Bone marrow (tissue), 2 donors: Measurements from ENCODE around the gene TIMM22.

Source experiments
- DNase-seq, 2 donors: peaks; one replicate each; lab custom pipeline; 2025; lab: John Stamatoyannopoulos, UW

Gene TIMM22

DNA sequence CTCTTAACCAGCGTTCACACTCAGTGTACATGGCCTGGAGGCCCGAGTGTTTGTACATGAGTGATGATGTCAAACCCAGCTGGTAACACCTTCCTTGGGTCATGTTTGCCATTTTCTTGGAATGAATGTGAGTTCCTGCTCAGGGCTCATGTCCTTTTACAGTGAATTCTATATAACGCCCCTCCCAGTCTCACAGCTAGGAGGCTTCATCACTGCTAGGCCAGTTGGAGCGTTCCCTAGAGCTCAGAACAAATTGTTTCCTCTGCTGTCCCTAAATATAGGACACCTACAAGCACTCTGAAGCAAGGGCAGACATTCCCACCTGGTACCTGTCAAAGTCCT is 5.5 kb downstream of the TIMM22 start:
- no peak for DNase-seq

DNA sequence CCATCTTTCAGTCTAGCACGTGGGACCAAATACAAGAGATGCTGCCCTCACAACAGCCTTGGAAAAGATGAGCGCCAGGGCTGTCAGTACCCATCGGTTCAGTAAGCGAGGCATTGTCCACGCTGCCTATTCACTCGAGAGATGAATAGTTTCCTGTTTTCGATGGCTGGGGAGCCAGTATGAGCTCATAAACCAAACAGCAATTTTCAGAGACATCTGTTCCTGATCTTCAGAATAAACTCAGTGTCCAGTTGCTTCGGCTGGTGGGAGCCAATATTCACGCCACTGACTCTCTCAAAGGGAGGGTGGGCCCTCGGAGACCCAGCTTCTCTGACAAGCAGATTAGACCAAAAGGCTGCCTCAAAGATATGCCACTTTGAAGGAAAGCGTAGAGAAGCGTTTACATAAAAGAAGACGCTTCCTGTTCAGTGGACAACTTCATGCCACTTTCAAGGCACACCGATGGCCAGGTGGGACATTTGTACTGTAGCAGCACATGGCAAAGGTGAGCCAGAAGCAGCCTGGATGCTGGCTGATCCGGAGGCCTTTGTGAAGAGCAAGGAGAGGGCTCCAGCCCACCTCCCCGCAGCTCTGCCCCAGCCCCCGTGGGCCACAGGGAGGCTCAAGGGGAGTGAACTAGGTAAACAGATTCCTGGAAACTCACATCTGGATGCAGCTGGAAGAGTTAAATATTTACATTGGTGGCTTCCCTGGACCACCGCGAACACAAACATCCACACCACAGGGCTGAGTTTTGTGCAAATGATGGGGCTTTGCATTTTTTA is 6.0 kb downstream of the TIMM22 start:
- DNase-seq: no peak

DNA sequence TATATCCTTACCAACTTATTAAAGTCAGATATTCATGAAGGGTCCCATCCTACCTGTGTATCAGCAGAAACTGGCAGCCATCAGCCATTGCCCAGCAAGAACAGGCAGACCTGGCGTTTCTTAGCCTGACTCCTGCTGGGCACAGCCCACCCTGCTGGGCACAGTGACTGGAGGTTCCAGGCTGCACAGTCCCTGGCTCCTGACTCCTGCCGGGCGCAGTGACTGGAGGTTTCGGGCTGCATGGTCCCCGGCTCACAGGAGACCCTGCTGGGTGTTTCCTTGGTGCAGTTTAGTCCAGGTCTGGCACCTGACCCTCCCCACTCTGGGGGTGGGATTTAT is 6.7 kb downstream of the TIMM22 start:
- no peak for DNase-seq

DNA sequence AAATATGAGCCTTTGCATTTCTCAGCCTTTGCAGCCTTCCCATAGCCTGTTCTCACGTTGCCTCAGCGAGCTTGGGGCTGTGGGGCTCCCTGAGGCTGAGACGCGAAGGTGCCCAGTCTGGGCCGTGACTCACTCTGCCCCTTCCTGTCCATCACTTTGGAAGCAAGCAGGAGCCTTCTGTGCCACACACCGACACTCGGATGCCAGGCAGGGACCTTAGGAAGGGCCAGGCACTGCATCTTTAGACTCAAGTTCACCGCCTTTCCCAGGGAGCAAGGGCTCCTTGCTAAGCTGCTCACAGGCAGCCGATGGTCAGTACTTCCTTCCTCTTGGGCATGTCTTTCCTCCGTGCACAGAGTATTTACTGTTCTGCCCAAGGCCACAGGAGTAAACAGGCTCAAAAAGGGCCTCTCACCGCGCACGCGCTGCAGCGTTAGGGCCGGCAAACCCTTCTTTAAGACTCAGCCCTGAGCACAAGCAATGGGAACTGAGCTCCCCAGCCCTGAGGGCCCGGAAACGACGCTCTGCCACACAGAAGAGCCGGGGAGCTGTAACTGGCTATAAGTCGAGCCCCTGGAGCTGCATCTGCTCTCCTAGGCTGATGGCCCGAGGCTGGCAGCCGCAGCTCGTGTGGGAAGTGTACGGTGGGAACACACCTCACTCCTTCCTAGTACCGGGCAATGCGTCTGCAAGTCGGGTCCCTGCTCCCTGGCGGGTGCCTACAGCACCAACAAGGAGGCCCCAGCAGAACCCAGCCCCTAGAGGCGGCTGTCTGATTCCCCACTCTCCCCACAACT is 7.2 kb downstream of the TIMM22 start:
- no peak for DNase-seq

DNA sequence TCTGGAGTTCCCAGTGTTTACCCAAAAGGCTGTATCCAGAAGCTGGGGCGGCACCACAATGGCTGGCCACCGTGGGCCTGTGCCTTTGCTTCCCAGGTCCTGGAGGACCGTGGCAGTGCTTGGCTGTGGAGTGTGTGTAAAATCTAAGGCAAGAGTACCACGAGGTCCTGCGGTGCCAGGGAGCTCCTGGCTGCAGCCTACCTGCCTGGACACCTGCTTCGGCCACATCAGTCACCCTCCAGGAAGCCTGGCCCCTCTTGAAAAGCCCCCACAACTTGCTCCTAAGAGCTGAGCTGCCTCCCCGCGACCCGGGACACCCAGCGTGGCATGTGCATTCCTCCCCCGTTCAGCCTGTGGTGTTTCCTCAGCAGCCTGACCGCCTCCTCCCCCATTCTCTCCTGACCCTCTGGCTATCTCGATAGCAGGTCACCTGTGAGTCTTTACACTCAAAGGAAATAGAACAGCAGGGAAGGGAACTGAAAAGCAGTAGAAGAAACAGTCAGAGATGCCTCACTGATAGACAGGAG is 7.9 kb downstream of the TIMM22 start:
- no peak for DNase-seq

DNA sequence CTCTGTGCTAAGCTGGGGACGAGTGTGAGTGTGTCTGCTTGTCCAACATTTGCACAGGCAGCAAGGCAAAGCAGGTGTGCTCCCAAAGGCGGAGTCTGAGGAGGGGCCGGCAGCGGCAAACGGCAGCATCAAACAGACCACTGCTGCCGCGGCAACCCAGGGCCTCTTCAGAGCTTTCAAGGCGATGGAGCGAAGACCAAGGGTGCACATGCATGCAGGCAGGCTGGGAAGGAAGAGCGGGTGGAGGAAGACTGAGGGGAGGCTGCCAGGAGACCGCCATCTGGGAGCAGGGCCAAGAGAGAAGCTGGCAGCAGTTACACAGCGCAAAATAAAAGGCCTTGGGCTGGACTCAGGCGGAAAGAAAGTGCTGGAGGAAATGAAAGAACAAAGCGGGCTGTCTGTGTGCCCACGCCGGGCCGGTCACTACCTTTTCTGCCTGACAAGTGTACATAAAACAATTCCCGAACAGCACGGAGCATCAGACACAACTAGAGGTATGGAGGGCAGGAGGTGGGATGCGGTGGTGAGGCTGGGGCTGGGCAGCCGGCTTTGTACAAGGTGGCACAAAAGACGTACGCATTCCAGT is 8.5 kb downstream of the TIMM22 start:
- peak in 1 of 2 donors; percentile 49 for DNase-seq

DNA sequence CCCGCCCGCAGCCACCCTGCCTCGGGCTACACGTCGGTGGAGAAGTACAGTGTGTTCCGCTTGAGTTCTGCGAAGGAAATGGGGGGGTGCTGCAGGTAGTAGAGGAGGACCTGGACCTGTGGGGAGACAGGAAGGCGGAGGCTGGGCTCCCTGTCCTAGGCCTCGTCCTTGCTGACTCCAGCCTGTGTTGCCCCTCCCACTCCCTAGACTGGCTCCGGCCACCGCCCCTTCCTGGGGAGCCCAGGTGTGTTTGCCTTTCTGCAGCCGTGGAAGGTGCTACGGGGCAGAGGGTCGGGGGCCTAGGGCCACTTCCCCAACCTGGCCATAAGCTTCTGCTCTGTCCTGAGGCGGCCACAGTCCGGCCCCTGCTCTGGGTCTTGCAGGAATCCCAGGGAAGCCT is 9.1 kb downstream of the TIMM22 start:
- no peak for DNase-seq

DNA sequence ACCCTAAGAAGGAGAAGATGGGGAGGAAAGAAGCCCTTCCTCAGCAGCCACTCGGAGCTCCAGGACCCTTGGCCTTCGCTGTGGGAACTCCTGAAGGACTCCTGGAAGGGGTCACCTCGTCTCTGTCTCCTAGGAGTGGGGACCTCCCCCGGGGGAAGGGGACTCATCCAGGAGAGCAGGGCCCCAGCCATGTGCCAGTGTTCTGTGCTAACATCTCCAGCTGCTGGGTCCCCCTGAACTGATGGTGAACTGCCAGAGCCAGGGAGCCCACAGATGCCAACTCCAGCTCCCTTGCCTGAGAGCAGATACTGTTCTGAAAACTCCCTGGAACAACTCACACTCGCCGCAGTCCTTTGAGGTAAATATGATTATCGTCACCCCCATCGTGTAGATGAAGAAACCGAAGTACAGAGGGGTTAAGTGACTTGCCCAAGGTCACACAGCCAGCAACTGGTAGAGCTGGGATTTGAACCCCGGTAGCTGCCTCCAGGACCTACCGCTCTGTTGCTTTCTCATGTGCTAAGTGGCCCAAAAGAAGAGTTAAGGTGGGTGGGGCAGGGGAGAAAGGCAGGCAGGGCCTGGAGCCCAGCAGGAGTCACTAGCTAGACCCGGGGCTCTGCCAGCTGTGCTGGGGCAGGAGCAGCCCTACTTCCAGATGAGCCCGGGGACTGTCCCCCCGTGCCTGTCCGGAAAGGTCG is 10.5 kb downstream of the TIMM22 start:
- DNase-seq: no peak

DNA sequence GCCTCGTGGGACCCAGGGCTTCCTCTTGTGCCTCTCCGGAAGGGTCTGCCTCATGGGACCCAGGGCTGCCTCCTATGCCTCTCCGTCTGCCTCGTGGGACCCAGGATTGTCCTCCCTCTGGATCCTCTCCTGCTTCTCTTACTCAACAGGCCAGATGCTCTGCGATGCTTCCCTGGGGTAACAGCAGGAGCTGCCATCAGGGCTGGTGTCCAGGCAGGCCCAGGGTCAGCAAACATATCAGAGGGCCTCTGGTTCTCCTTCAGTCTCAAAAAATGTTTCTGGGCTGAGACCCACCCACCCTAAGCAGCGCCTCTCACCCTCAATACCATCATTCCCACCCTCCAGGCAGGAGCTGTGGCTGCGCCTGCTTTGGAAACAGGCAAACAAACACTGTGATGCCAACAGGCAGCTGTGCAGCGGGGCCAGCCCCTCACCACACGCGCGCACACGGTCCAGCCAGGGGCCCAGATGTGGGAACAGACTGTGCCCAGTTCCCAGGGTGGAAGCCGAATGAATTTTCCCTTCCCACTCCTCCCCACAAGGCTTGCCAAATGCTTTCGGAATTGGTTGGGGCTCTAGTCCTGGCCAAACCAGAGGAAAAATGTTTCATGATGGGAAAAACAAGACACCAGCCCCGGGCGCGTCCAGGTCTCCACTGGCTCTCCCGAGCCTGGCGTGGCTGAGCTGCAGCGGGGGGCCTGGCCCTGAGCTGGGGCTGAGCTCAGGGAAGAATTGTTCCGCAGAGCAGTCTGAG is 11.3 kb downstream of the TIMM22 start:
- DNase-seq: no peak

DNA sequence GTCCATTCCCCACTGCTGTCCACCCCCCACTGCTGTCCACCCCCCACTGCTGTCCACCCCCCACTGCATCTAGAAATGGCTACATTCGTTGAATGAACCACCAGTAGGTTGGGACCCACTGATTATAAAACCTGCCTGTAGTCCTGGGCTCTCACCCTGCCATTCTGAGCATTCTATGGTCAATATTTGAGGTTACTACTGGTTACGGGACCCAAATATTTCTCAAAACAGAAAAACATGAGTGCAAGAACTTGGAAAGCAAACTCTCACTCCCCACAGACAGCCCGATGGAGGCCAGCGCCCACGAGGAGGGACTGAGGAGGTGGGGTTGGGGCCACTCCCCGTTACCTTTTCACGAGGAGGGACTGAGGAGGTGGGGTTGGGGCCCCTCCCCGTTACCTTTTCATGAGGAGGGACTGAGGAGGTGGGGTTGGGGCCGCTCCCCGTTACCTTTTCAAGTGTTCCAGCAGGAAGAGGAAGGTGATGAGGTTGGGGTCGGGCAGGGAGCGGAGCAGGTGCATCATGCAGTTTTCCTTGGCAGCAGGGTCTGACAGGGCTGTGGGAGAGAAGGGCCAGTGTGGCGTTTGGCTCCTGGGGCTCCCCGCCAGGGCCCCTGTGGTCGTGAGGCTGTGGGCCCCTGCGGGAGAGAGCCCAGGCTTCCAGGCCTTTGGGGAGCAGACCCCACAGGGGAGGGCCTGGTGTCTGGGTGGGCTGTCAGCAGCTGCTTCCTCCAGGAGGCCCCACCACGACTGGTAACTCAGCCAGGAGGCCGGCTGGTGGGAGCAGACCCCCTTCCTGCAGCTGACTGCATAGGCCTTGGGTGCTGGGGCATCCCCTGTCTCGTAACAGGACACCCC is 12.5 kb downstream of the TIMM22 start:
- no peak for DNase-seq

DNA sequence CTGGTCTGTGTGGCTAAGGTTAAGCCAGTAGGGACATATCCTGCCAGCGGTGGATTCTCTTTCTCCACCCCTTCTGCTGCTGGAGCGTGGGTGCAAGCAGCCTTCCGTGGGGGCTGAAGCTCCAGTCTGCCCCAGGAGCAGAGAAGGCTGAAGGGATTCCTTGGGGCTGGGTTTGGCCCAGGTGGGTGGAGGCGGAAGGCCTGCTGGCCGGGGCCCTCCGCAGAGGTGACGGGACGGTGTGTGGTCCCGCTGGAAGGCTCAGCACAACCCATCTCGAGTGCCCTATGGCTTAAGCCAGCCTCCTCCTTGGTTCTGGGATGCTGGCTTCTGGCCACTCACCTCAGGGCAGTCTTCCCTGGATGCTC is 13.1 kb downstream of the TIMM22 start:
- no peak for DNase-seq

DNA sequence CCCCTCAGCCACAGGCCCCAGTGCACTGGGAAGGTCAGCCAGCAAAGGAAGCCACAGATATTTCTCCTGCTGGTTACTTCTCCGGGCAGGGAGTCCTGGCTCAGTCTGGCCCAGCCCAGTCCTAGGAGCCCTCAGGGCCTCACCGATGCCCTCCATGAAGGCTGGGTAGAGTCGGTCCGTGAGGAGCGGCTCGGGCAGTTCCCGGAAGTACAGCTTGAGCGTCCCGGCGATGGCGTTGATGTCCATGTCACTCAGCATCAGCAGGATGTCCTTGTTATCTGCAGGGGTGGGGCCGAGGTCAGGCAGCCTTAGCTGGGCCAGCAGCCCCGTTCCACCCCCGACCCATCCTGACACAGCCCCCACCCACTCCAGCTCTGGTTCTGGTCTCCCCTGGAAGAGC is 13.7 kb downstream of the TIMM22 start:
- no peak for DNase-seq

DNA sequence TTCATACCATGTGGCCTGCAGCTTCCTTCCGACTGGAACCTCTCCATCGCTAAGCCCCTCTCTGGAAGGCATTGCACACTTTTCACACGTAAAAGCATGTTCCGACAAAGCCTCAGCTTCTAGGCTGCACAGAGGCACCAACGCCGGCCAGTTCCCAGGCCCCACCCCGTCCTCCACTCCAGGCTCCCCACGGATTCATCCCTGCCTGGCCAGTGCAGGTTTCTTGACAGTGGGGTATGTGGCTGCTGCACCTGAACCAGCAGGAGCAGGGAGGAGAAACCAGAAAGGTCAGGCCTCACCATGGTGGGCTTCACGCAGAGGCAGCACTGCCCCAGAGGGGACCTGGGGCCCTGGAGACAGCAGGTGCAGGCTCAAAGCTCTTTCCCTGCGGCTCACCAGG is 14.2 kb downstream of the TIMM22 start:
- no peak for DNase-seq

DNA sequence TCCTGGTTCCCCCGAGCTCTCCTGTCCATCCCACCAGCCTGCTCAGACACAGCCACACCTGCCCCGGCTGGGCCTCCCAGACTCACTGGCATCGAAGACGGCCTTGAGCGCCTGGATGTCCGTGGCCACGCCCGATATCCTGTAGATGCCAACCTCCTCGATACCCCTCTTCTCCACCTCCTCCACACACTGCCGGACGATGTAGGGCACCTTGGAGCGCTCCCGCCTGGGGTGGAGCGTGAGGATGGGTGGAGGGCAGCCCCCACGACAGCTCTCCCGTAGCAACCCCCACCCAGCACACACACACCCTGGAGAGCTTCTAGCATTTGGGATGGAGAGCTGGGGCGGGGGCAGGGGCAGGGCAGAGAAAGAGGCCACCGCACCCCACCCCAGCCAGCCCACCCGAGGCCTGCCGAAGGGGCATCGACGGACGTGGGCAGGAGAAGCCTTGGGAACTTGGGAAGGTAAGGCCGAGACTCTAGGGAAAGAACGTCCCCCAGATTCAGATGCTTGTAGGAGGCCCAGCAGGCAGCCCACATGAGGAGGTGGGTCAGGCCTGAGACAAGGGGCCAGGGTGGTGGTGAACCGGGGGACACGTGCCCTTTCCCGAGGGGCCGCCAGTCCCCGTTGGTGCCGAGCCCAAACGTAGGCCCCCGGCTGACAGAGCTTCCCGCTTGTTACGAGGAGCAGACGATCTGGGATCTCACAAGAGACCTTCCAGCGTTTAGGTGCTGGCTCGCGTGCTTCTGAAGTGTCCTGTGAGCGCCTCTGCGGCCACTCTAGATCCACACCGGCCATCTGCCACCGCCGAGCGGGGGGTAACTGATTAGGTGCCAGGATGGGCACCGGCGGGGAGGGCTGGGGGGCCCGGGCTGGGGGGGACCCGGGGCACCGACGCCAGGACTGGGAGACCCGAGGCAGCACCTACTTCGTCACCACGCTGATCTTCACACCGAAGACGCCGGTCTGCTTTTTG is 15.1 kb downstream of the TIMM22 start:
- no peak for DNase-seq

DNA sequence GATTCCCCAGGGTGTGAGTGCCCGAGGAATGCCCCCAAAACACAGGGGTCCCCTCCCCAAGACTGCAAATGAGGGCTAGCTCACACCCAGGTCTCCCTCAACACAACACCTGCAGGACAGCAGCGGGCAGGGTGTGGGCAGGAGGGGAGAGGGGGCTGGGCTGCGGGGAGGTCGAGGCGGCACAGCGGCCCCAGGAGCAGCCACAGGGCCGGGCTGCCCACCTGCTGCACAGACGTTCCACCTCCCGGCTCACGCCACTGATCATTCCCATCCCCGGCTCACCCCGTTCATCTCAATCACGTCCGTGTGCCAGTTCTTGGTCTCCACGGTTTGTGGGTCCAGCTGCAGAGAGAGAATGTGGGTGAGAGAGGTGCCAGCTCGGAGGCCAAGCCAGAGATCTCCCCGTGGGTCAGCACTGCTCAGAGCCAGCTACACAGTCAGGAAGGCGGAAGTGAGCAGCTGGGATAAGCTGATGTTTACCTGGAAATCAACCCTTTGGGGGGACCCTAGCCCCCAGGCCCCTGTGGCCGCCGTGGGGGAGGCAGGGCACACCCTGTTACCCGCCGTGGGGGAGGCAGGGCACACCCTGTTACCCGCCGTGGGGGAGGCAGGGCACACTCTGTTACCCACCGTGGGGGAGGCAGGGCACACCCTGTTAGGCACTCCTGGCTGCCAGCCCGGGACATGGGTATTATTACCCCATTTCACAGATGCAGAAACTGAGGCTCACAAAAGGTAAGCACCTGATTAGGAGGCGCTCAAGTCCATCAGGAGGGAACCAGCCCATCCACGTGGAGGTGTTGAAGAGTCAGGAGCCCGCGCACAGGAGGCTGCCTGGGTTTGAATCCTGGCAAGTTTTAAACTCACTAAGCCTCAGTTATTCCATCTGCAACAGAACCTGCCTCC is 16.1 kb downstream of the TIMM22 start:
- DNase-seq: no peak

DNA sequence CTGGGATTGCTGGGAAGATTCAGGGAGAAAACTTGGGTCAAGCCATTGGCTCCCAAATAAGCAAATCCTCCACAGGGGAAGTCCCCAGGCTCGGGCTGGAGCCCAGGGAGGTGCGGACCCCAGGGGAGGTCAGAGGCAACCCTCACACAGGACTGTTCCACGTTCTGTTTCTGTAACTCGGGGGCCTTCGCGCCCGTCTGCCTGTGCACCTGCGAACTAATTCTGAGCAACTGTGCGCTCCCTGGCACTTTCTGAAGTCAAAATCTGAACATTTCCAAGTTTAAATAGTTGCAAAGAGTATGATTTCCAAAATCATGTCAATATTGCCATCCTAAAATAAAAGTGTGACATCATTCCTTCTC is 16.8 kb downstream of the TIMM22 start:
- no peak for DNase-seq

DNA sequence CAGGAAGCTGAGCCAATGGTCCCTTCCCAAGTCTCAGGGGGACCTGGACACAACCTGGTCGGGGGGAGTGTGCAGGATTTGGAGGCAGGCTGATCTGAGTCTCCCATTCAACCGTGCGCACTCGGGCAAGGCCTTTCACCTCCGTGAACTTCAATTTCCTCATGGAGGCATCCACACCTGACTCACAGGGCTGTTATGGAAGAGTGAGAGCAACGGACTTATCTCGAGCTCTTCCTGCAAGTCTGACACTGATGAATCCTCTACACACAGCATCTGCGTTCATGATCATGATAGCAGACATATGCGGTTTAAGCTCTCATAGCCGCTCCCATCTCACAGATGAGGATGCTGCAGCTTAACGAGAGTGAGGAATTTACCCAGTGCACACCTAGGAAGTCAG is 21.6 kb downstream of the TIMM22 start:
- DNase-seq: no peak

DNA sequence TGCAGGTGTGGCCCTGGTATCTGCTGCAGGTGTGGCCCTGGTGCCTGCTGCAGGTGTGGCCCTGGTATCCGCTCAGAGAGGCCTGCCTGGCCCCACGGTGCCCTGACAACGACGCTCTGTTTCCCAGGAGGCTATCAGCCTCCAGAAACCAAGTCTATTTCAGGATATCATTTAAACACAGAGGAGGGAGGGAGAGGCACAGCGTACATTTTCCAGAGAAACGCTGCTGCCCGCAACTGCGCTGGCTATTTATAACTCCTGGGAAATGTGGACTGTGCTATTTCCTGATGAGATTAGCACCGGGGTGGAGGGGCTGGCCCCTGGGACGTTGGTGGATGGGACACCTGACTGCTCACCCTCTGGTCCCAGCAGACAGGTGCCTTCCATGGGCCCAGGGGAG is 22.5 kb downstream of the TIMM22 start:
- DNase-seq: no peak

DNA sequence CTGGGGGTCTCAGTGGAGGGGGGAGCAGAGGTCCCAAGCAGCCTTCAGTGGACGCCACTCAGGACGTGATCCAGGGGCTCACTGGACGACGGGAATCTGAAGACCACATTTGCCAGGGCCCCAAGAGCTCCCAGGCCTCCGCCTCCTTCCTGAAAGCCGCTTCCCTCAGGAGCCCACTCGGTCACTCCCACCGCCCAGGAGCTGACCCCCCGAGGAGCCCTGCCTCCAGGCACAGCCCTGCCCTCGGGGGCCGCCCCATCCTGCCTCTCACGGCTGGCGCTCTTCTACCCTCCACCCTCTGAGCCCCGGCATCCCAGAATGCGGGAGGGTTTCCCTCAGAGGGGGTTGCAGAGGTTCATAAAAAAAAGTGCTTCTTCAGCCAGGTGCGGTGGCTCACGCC is 24.2 kb downstream of the TIMM22 start:
- DNase-seq: no peak
